GM21360 (cell line): Measurements from ENCODE around the gene RFTN1.
A peak's percentile ranks its signal among the peaks of the same experiment; 100 is the strongest.

Experiments used
- ATAC-seq: cut with Tn5 transposase; IDR thresholded peaks from one replicate; pipeline ENCODE4 v1.9.1; 2021; ENCODE audit warnings: mild to moderate bottlenecking, moderate library complexity; ENCODE audit not compliant: unreplicated experiment

Gene RFTN1, protein sequence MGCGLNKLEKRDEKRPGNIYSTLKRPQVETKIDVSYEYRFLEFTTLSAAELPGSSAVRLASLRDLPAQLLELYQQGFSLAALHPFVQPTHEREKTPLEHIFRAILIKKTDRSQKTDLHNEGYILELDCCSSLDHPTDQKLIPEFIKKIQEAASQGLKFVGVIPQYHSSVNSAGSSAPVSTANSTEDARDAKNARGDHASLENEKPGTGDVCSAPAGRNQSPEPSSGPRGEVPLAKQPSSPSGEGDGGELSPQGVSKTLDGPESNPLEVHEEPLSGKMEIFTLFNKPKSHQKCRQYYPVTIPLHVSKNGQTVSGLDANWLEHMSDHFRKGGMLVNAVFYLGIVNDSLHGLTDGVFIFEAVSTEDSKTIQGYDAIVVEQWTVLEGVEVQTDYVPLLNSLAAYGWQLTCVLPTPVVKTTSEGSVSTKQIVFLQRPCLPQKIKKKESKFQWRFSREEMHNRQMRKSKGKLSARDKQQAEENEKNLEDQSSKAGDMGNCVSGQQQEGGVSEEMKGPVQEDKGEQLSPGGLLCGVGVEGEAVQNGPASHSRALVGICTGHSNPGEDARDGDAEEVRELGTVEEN

DNA sequence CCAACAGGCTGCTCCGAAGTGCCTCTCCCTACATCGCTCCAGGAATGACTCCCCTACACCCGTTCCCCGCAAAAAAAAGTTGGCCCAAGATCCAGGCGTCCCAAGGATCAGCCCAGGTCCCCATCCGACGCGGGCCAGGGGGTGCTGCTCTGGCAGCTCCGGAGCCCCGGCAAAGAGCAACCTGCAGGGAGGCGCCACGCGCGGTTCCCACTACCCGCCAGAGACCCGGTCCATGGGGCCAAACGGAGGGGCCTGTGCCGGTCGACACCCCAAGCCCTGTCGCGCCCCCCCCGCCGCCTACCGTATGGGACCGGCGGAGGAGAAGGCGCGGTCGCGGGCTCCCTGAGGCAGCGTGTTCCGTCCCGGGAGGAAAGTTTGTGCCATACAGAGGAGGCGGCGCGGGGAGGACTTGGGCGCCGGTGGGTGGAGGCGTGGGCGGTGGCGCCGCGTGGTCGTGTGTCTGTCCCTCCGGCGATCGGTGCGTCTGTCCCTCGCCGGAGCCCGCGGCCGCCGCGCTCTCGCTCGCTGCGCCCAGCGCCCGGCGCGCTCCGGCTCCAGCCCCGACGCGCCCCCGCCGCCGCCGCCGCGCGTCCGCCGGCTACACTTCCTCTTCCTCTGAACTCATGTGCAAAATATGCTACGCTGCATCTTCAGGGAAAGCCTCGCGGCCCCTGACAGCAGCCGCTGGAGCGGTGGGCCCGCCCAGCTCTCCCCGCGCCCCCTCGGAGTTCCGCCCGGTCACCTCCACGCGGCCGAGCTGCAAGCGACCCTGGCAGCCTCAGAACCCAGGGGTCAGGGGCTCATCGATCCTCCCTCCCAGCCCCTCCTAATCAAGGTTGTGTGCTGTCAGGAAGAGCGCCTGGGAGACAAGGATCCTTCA lies at the start of gene RFTN1:
Gene RFTN1, minus strand, starts transcription at position 559 of the 880 bp plus-strand sequence. CDS start 19,830 bp downstream, outside the sequence.
- ATAC-seq = no peak

- ATAC-seq = no peak
These were observed 46.3 kb upstream of the RFTN1 start for GRCh38 chr3:16559653-16560365.

GRCh38 chr3:16554126-16554525 lies 40.6 kb upstream of the RFTN1 start:
- ATAC-seq = no peak

- ATAC-seq = no peak
These were observed 39.3 kb upstream of the RFTN1 start for GRCh38 chr3:16552757-16553156.

DNA sequence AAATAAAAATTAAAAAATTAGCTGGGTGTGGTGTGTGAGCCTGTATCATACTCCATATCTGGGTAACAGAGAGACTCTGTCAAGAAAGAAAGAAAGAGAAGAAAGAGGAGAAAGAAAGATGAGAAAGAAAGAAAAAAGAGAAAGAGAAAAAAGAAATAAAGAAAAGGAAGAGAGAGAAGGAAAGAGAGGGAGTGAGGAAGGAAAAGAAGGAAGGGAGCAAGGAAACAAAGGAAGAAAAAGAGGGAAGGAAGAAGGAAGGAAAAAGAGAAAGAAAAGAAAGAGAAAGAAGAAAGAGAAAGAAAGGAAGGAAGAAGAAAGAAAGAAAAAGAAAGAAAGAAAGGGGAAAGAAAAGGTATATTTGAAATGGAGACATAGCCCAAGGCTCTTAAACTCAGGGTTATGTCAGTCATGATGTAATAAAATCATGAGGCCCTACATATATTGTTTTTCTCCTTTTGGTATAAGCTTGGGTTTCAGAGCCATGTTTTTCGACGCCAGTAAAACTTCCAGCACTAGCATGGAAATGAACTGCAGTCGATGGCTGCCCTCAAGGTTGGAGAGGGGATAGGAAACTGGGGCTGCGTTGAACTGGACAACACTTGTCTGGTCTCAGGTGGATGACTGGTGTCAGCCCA lies 38.0 kb upstream of the RFTN1 start:
- no peak for ATAC-seq

GRCh38 chr3:16550676-16551341 lies 37.3 kb upstream of the RFTN1 start:
- ATAC-seq = peak; percentile 93

DNA sequence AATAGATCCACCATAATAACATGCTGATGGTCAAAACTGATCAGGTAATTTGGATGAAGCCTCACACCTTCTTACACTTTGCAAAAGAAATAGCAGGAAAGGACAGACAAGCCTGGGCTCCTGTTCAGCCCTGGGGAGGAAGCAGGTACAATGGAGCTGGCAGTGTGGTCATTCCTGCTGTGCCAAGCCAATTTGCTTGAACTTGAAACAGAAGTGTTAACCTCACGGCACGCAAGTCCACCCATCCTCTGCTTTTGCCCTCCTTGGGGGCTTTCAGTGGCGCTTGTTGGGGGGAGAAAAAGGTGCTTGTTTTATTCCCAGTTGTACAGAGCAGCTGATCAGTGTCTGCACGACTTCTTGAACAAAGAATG lies 36.8 kb upstream of the RFTN1 start:
- ATAC-seq = no peak

- no peak for ATAC-seq
These were observed 35.2 kb upstream of the RFTN1 start for GRCh38 chr3:16548721-16549120.

DNA sequence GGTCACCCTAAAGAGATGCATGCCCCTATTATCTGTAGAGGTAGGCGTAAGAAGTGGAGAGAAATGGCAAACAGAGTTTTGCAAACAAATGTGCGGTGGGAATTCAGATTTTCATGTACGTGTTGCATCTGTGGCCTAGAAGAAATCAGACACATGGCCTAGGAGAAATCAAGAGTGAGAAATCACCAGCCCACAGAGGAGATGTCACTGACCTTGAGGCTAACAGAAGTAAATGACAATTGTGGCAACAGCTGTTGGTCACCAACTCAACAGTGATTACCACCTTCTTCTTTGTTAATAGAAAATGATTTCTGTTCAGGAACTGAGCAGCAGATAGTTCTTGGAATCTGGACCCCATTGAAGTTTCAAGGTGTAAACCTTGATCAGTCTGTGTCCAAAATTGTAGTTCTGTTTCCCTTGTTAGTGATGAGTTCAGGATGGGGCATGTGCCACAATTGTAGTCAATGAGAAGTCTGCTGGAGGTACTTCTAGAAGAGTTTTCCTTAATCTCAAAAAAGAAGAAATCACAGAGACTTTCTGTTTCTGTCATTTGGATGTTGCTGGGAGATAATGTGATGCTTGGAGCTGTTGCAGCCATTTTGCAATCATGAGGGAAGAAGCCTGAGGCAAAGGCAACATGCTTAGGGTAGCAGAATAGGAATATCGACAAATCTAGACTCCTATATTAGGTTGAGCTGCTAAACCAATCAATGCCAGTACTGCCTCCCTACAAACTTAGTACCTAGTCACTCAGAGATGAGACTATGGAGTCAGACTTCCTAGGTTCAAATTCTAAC lies 34.3 kb upstream of the RFTN1 start:
- ATAC-seq = no peak

- no peak for ATAC-seq
These were observed 32.9 kb upstream of the RFTN1 start for GRCh38 chr3:16546186-16547010.

DNA sequence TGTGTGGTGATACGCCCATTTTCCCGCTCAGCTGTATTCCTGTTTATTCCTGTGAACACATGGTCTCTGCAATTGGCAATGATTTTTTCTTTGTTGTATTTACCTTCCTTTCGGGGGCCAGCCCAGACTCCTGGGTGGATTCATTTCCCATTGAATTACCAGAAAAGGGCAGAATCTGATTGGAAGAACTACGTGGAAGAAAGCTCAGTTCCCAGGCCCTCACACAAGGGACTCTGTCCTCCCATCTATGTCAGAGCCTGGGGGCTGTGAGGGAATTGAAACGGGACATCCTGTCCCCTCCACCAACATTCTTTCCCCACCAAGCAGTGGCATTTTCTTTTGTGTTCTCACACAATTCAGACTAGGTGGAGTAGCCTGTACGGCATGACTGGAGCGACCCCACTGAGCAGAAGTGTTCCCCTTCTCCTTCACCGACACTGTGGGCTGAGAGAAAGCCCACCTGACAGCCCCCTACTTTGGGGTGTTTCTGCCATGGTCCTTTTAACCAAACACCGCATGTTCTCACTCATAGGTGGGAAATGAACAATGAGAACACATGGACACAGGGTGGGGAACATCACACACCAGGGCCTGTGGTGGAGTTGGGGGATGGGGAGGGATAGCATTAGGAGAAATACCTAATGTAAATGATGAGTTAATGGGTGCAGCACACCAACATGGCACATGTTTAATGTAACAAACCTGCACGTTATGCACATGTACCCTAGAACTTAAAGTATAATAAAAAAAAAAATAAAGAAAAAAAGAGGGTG lies 32.1 kb upstream of the RFTN1 start:
- no peak for ATAC-seq

GRCh38 chr3:16543242-16543864 lies 29.9 kb upstream of the RFTN1 start:
- ATAC-seq = no peak

DNA sequence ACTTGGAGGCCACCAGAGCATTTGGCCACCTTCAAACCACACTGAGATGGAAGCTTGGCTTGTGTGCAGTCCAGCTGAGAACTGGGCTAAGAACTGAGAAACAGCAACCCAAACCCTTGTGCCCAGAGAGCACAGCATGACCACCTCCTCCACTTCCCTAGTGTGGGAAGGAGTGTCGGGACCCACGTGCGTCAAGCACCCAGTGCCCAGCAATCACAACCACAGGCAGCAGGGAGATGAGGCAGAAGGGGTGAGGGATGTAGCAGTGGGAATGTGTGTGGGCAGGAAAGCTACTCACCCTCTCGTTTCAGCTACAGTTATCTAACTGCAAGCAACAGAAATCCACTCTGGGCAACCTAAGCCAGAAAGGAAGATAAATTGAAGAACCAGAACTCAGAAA lies 25.0 kb upstream of the RFTN1 start:
- no peak for ATAC-seq

- no peak for ATAC-seq
These were observed 23.5 kb upstream of the RFTN1 start for GRCh38 chr3:16536996-16537395.

DNA sequence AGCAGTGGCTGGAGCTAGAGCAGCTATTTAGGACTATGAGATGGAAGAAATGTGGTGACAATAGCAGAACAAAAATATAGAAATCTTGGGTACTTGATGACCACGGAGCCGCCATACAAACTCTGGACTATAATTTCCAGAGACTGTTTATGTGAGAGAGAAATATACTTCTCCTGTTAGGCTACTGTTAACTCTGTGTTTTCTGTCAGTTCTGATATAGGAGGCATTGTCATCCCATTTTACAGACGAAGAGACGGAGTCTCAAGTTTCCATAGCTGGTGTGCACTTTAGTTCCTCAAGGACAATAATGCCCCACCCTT lies 22.8 kb upstream of the RFTN1 start:
- ATAC-seq = no peak

- ATAC-seq = no peak
These were observed 21.3 kb upstream of the RFTN1 start for GRCh38 chr3:16534640-16535262.
